Activated T-cell treated with anti-CD3 and anti-CD28 coated beads, Interleukin-2, amount 50 U/mL, for 48 hours (primary cell): Measurements from ENCODE around the gene PI4K2A.
"Not testable (repeated sequence)": the region's sequence is repeated elsewhere in the genome, so short reads cannot be mapped to it uniquely, and the experiment has no call there.

Experiments
- DNase-seq, 2 experiments: peaks; one replicate each; pipeline ENCODE4 v3.0.0-alpha.2; 2020

The PI4K2A gene

GRCh38 chr10:97632949-97633884 is 7.3 kb upstream of the PI4K2A start, which contains the start of gene MORN4:
Gene MORN4 (minus strand): TSS chr10:97633500. CDS start chr10:97619653, 13,847 bp downstream.
- DNase-seq, result peak; percentile 92 to 93

GRCh38 chr10:97633921-97634320 is 6.5 kb upstream of the PI4K2A start:
- DNase-seq, result peak; percentile 35 to 46

GRCh38 chr10:97635577-97635976 is 4.9 kb upstream of the PI4K2A start:
- no peak for DNase-seq

- DNase-seq, result not testable (repeated sequence)
These were observed 1.4 kb upstream of the PI4K2A start for GRCh38 chr10:97639090-97639489.

GRCh38 chr10:97640868-97641811 is 669 bp downstream of the PI4K2A start:
- peak; percentile 35 to 40 for DNase-seq

- not testable (repeated sequence) for DNase-seq
These were observed 2.1 kb downstream of the PI4K2A start for GRCh38 chr10:97642471-97643159.

- DNase-seq, result no peak
These were observed 3.0 kb downstream of the PI4K2A start for GRCh38 chr10:97643441-97643985.

GRCh38 chr10:97644936-97645335 is 4.5 kb downstream of the PI4K2A start:
- DNase-seq, result no peak

- DNase-seq, result no peak
These were observed 7.1 kb downstream of the PI4K2A start for GRCh38 chr10:97647556-97647955.

GRCh38 chr10:97648562-97649404 is 8.3 kb downstream of the PI4K2A start:
- DNase-seq, result peak; percentile 33 to 37

GRCh38 chr10:97649405-97649750 is 8.9 kb downstream of the PI4K2A start:
- not testable (repeated sequence) for DNase-seq

- DNase-seq, result no peak
These were observed 10.3 kb downstream of the PI4K2A start for GRCh38 chr10:97650726-97651125.

- no peak for DNase-seq
These were observed 11.3 kb downstream of the PI4K2A start for GRCh38 chr10:97651773-97652172.

GRCh38 chr10:97656777-97657176 is 16.3 kb downstream of the PI4K2A start:
- no peak for DNase-seq

GRCh38 chr10:97659589-97659988 is 19.1 kb downstream of the PI4K2A start:
- no peak for DNase-seq

- DNase-seq, result no peak
These were observed 23.9 kb downstream of the PI4K2A start for GRCh38 chr10:97664282-97664850.

GRCh38 chr10:97666992-97667391 is 26.5 kb downstream of the PI4K2A start:
- no peak for DNase-seq

GRCh38 chr10:97667463-97667862 is 27.0 kb downstream of the PI4K2A start:
- no peak for DNase-seq

GRCh38 chr10:97669571-97669970 is 29.1 kb downstream of the PI4K2A start:
- DNase-seq, result no peak

- peak; percentile 37 to 40 for DNase-seq
These were observed 33.5 kb downstream of the PI4K2A start for GRCh38 chr10:97673736-97674525.
